GM21515 (cell line): Measurements from ENCODE around the gene P2RX6.
"Not testable (repeated sequence)": the region's sequence is repeated elsewhere in the genome, so short reads cannot be mapped to it uniquely, and the experiment has no call there.

ENCODE experiments used
- ATAC-seq: cut with Tn5 transposase; IDR thresholded peaks from one replicate; pipeline ENCODE4 v1.9.1; 2021; ENCODE audit not compliant: unreplicated experiment

P2RX6 gene

DNA sequence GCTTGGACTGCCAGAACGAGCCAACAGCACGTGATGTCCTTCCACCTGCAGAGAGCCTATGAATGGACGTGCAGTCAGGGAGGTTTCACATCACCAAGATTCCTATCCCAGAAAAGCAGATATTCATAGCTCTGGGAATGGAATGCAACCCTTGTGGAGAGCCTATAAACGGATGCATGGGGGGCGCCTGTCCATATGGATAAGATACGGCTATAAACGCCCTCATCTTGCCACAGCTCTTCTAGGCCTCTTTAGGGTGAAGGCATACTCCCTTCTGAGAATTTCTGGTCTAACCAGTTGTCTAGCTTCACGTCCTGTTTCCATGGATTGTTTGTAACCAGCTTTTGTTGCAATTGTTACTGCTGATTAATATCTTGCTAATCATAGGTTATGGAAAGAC lies 56.8 kb downstream of the P2RX6 start:
- not testable (repeated sequence) for ATAC-seq

- ATAC-seq = no peak
Observed at GRCh38 chr22:21073023-21073422, 58.1 kb downstream of the P2RX6 start.

GRCh38 chr22:21073482-21073881 lies 58.5 kb downstream of the P2RX6 start:
- no peak for ATAC-seq

DNA sequence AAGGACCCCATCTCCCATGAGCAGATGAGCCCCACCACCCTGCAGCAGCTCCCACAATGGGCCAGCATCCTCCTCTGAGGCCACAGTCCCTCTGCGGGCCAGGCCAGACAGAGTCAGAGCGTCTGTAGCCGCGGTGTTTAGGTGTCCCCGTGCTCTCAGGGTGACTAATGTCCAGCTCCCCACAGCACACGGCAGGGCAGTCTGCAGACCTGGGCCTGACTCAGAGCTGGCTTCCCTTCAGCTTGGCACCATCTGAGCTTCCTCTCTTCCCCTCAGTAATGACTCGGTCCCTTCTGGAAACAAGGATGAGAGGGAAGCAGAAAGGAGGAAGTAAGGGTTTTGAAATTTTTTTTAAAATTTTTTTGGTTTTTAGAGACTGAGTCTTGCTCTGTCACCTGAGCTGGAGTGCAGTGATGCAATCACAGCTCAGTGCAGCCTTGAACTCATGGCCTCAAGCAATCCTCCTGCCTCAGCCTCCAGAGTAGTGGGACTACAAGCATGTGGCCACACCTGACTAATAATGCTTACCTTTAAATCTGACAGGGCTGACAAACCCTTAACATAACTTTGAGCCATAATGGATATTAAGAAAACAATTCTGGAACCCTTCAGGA lies 59.2 kb downstream of the P2RX6 start:
- no peak for ATAC-seq

DNA sequence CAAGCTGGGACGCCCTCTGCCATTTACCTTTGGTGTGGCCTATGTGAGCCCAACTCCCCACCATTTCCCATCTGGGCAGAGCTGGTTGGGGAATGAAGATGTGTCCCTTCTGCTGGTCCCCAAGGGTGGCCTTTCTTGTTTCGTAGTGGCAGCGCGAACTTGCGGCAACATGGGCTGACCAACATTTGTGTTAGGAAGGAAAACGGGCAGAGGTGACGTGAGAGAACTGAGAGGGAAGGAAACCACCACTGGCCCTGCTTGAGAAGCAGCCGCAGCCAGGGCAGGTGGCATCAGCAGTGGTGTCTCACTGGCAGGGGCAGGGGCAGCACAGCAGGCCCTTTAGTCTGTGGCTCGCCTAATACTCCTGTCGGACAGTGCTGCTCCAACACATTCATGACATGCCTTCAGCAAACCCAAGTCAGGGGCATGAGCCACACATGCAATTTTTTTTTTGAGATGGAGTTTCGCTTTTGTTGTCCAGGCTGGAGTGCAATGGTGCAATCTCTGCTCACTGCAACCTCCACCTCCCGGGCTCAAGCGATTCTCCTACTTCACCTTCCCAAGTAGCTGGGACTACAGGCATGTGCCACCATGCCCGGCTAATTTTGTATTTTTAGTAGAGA lies 60.7 kb downstream of the P2RX6 start:
- ATAC-seq = no peak

GRCh38 chr22:21076912-21077625 lies 62.1 kb downstream of the P2RX6 start:
- ATAC-seq = no peak
